Measurements from ENCODE around the gene KYNU.
"Not testable (repeated sequence)": the region's sequence is repeated elsewhere in the genome, so short reads cannot be mapped to it uniquely, and the experiment has no call there.

KYNU gene

DNA sequence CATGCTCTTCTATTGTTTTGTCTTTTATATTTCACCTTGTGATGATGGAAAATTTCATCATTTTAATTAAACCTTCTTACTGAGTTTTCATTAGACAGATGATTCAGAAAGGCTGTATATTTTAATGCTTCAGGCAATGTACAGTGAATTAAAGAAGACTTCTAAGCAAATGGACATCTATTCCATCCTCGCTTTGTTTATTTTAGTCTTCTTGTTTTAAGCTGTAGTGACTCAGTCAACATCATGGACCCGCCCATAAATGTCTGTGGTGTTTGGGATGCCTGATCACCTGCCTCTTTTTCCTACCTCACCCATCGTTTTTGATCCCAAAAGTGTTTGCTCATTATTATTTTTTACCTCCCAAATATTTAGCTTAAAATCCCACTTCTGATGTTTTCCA, 43.1 kb downstream of the KYNU start:
- DNase-seq: no peak

DNA sequence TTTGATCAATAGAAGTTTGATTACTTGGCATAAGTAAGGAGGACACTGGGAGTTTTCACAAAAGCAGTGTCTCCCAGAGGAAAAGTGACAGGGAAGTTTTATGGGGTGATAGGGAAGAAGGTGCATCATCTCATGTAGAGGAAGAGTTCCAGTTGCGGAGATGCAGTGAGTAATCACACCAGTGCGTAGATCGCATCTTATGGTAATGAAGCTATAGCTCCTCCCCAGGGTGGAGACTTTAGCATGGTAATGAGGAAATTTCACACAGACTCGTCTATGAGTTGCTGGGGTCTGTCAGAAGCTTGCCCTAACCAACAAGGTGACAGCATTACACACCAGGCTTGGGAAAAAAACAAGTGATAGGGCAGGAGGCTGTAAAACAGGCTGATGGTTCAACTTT, 49.0 kb downstream of the KYNU start:
- DNase-seq: no peak

DNA sequence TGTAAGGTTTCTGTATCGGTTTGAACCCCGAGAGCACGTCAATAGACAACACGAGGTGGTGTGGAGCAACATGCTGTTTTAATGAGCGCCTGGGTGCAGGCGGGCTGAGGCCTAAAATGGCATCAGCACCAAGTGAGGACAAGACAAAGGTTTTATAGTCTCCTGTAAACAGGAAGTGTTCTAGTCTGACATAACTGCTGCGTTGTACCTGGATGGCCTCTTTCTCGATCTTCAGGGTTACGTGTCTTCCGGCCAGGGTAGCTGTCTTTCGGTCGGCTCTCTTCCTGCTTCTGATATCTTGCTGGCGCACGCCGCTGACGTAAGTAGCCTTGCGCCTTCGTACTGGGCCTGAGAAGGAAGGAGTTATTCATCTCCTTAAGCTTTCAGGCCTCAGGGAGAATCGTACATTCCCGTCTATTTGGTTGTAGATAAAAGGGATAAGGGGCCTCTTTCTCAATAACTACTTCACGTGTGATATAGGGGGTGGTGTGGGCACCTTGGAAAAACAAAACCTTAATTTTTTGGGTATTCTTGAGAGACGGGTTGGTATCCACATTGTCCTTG, 53.5 kb downstream of the KYNU start:
- DNase-seq: no peak

DNA sequence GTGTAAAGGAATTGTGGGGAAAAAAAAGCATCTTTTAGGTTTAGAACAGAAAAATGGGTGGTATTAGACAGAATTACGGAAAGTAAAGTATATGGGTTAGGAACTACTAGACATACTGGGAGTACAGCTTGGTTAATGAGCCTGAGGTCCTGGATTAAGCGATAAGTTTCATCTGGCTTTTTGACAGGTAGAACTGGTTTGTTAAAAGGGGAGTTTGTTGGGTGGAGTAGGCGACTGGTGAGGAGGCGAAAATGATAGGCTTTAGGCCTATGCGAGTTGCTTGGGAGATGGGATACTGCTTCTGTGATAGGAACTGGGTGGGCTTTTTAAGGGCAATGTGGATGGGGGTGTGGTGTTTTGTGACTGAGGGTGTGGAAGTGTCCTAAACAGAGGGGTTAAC, 56.5 kb downstream of the KYNU start:
- no peak for DNase-seq

DNA sequence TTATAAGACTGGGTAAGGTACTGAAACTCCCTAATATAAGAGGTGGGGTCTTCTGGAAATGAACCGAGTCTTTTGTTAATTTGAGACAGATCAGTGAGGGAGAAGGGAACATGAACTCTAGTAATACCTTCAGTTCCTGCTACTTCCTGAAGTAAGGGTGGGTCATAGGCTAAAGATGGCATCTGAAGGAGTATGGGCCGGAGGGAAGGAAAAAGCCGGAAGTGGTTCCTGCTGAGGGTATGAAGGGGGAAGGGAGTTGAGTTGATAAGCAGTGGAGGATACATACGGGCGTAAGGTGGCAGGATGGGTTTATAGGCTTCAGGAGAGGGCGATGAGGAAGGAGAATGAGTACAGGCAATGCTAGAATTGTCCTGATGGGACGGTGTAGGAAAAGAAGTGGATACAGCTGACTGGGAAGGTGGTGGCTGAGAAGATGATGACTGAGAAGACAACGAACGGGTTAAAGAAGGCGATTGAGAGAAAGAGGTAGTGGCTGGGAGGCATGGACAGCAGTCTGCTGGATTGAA, 58.2 kb downstream of the KYNU start:
- no peak for DNase-seq

DNA sequence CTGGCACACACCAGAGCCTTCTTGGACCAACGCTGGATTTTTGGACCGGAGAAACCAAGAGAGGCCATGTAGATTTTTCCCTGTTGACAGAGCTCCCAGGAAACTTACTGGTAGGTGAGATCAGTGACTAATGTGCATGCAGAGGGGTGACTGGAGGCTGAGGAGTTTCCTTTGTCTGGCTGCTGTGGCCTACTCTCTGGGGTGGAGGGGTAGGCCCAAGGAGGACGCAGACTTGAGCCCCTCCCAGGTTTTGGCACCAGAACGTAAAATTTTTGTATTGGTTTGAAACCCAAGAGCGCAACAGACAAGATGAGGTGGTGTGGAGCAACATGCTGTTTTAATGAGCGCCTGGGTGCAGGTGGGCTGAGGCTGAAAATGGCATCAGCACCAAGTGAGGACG, 59.2 kb downstream of the KYNU start:
- DNase-seq: no peak

DNA sequence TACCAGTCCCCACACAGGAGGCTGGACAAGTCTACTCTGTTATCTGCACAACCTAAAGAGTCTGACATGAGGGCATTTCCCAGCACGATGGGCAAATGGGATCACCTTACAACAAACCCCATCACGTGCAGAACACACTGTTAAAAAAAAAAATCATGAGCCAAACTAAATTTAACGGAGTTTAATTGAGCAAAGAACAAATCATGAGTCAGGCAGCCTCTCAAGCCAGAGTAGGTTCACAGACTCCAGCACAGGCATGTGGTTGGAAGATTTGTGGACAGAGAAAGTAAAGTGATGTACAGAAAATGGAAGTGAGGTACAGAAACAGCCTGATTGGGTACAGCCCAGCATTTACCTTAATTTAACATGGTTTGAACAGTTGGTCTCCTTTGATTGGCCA, 59.9 kb downstream of the KYNU start:
- no peak for DNase-seq

DNA sequence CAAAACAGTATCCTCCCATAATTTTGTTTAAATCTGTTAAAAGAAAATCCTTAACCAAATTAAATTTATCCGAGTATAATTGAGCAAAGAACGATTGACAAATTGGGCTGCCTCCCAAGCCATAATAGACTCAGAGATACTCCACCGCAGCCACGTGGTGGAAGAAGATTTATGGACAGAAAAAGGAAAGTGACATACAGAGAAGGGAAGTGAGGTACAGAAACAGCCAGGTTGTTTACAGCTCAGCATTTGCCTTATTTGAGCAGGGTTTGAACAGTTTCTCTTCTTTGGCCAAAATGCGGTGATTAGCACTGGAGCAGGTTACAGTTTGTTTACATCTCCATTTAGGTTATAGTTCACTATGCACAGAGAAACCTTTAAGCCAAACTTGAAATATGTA, 60.8 kb downstream of the KYNU start:
- DNase-seq: no peak

DNA sequence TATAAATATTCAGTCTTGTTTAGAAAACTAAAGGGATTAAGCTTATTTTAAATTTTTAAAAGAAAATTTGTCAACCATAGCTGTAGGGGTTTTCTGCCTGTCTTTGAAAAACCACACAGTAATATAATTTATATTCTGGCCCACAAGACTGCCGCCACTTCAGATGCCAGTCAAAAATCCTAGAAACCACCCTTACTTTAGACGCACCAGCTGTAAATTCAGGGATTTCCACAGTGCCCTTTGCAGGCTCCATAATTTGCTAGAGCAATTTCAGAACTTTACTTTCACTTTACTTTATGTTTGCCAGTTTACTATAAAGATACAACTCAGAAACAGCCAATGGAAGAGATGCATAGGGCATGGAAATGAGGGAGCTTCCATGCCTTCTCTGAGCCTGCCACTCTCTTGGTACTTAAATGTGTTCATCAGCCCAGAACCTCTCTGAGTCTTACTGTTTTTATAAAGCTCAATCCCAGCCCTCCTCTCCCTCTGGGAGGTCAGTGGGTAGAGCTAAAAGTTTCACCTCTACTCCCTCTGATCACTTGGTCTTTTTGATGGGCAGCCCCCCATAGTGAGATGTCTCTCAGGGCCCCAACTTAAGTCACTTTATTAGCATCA, 63.3 kb downstream of the KYNU start:
- DNase-seq: no peak

DNA sequence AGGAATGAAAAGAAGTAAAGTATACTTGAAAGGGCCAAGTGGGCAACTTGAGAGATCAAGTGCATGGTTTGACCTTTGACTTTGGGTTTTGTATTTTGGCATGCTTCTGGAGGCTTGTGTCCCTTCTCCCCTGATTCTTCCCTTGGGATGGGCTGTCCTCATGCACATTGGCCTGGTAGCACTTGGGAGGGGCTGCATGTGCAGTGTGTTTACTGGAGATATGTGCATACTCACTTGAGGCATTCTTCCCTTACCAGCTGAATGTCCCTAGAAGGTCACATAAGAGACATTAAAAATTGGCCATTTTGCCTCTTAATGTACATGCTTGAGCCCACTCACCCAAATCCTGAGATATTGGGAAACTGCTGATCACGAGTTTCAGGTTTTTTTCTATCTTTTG, 65.2 kb downstream of the KYNU start:
- no peak for DNase-seq

DNA sequence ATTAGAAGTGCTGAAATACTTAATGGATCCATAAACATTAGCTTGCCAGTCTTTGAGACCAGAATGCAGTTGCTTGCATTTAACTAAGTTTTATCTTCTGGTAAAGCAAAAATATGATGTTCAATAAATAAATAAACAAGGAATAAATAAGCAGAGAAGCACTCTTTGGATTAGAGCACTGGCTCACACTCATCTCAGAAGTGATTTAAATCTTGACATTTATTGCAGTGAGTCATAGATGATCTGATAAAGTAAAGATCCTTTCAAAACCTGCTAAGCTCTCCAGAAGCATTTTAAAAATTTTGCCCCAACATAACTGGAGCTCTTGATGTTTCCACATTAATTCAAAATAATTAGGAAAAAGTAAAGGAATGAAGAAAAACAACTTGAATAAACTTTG, 66.8 kb downstream of the KYNU start:
- DNase-seq: no peak

DNA sequence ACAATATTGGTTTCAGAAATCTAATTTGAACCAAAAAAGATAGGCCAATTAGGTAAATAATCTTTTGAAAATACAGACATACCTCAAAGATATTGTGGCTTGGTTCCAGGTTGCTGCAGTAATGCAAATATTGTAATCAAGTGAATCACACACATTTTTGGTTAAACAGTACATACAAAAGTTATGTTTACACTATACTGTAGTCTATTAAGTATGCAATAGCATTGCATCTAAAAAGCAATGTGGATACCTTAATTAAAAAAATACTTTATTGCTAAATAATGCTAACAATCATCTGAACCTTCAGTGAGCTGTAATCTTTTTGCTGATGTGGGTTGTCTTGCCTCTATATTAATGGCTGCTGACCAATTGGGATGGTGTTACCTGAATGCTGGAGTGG, 67.3 kb downstream of the KYNU start:
- no peak for DNase-seq

DNA sequence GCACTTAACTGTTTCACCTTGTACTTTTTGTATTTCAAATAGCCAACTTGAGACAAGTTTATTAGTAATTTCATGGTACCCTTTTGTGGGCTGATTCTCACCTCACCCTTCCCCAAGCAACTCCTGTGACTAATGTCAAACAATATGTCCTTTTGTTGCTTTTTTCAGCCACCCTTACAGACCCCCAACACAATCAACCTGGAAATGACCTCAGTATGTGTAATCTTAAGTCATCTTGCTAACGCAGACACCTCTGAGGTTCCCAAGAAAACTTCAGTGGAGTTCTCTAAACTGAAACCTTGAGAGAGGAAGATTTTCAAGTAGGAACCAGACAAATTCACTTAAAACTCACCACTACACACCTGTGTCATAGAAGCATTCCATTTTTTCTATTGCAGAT, 69.5 kb downstream of the KYNU start:
- DNase-seq: no peak

DNA sequence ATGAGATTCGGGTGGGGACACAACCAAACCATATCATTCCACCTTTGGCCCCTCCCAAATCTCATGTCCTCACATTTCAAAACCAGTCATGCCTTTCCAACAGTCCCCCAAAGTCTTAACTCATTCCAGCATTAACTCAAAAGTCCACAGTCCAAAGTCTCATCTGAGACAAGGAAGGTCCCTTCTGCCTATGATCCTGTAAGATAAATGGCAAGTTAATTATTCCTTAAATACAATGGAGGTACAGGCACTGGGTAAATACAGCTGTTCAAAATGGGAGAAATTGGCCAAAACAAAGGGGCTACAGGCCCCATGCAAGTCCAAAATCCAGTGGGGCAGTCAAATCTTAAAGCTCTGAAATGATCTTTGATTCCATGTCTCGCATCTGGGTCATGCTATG, 71.3 kb downstream of the KYNU start:
- DNase-seq: not testable (repeated sequence)

DNA sequence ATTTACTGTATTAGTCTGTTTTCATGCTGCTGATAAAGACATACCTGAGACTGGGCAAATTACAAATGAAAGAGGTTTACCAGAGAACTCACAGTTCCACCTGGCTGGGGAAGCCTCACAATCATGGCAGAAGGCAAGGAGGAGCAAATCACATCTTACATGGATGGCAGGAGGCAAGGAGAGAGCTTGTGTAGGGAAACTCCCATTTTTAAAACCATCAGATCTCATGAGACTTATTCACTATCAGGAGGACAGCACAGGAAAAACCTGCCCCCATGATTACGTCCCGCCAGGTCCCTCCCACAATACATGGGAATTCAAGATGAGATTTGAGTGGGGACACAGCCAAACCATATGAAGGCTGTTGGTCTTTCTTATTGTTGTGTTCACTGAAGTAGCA, 72.9 kb downstream of the KYNU start:
- DNase-seq: not testable (repeated sequence)

DNA sequence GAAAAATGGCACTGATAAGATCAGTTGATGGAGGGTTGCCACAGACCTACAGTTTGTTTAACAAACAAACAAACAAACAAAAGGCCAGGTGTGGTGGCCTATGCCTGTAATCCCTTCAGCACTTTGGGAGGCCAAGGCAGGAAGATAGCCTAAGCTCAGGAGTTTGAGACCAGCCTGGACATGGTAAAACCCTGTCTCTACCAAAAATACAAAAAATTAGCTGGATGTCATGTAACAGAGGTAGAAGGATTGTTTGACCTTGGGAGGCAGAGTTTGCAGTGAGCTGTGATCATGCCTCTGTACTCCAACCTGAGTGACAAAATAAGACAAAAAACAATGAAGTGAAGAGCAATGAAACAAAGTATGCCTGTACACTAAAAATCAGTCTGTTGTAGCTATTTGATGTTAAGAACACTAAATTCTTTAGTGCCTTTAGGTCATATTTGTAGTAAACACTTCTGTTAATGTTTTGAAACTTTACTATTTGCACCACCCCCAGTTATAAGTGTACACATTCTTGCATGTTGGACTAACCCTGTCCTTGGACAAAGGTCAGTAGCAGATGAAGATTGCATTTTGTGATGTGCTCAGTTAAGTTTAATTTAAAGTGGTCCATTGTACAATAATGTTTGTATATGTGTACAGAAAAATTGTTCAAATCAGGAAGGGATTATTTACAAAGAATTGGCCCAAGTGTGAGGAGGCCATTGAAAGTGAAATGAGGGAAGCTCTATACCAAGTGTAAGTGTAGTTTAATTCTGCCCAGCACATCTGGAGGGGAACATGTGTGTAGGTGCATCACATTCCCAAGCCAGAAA, 73.9 kb downstream of the KYNU start:
- DNase-seq: no peak

DNA sequence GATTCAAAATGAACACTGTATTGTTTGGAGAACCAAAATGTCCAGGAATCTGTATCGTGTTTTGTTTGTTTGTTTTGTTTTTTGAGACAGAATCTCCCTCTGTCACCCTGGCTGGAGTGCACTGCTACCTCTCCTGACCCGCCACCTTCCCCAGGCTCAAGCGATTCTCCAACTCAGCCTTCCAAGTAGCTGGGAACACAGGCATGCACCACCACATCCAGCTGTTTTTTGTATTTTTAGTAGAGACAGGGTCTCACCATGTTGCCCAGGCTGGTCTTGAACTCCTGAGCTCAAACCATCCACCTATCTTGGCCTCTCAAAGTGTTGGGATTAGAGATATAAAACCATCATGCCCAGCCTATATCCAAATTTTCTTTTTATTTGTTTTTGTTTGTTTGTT, 74.6 kb downstream of the KYNU start:
- no peak for DNase-seq

DNA sequence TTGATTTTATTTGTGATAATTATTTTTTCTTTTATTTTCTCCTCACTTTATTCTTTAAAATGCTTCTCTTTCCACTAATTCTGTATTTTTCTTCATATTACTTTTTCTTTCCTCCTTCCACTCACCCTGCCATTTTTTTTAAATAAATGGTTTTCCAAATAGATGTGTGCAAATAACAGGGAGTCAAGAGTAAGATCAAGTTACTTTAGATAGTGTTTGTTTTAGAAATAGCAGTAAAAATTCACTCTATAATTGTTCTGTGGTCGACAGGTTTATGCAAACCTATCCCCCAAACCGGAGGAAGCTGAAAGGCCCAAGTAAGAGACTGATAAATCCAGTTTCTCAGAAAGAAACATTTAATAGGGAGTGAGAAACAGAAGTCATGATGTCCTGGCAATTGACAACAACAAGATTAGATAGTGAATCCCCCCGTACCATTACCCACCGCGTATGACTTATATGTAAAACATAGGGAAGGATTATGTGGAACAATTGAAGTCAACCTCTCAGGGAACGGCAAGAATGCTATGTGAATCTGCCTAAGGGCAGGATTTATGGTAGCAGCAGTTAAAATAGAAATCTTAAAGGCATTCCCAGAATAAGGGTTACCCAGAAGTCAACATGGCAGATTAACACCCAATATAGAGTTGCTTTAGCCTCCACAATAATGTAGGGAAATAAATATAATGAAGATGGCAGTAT, 75.5 kb downstream of the KYNU start:
- no peak for DNase-seq

DNA sequence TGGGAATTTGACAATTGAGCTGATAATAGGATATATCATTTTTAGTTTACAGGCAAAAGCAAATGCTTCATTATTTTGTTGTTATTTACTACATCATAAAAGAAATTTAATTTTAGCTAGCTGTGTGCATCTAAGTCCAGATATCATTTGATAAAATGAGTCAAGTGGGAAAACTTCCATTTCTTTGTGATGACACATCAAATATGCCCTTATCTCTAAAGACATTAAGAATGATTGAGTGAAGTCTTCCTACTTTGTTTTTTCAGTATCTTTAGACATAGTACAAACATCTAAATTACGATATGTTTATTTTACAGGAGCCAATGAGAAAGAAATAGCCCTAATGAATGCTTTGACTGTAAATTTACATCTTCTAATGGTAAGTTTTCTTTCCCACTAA, 77.0 kb downstream of the KYNU start:
- no peak for DNase-seq

DNA sequence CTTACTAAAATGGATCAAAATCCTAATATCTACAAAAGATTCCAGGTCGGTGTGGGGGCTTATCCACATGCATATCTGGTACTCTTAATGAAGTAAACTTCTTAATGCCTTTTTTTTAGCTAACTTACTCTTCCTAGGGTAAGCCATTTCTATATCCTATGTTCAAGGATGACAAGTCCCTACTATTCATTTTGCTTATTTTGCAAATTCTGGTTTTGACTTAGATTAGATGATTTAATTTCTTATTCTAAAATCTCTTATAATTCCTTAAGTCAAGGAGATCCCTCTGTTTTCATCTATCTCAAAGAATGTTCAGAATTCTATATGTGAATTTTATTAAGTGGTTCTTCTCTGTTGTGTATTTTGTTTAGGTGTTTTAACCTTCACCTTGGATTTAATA, 79.7 kb downstream of the KYNU start:
- DNase-seq: no peak

DNA sequence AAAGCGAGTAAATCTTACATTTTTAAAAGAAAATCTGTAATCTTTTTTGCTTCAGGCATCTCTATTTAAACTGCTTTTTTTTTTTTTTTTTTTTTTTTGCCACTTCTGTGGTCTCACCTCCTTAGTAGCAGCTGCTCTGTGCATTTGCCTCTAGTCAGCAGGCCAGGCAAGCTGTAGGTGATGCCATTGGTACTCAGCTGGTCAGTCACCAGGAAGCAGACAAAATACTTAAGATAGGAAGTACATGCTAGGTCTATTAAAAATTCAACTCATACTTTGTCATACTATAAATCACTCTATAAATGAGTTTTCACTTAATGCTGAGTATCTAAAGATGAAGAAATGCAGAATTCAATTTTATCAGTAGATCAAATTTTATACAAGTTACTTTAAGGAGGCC, 83.7 kb downstream of the KYNU start:
- DNase-seq: no peak

DNA sequence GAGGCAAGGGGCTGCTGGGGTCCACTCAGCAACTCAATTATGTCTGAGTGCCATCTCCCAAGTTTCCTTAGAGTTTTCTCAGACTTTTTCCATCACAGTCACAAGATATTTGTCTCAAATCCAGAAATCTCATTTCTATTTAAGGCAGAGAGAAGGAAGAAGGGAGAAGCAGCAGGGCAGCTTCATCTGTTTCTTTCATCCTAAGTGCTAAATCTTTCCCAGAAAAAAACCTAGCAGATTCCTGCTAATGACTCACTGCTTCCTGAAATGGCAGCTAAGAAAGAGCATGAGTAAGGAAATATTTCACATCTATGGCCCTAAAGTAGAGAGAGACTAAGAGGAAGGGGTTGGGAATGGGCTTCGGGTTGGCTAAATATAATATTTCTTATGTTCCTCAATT, 88.0 kb downstream of the KYNU start:
- no peak for DNase-seq

DNA sequence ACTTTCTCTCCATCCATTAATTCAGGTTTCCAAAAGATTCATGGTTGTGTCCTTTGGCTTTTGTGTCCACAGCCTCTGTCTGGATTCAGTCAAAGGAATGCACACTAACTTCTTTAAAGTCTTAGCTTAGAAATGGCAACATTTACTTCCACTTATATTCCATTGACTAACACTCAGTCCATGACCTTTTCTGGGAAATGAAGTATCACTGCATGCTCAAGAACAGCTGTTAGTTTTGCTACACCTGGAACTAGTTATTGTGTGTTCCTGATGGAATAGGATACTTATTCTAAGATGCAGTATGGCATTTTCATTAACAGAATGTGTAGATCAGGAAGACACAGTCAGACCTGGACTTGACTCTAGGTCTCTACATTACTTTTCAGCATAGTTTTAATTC, 88.8 kb downstream of the KYNU start:
- no peak for DNase-seq

DNA sequence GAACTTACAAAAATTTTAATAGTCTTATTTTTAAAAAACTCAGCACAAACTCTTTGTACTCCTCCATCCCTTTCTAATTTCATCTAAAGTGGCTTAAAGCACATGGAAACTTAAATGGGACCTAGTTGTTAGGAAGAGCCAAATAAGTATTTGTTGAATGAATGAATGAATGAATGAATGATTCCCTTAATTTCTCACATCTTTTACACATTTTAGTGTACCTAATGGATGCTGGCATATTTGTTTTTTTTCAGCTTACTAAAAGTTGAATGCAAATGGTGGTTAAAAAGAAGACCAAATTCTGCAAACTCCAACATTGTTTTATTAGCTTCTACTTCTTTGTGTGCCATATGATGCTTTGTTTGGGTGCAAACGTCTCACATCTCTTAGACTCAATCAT, 89.6 kb downstream of the KYNU start:
- no peak for DNase-seq

All from activated CD8-positive, alpha-beta memory T cell treated with anti-CD3 and anti-CD28 coated beads, Interleukin-2, amount 50 U/mL, for 4 hours (primary cell).